ENCODE data around the gene ZNF747. TPM values are rescaled to one million over a fixed set of nuclear protein-coding genes. Genes with fewer than 3 reads are reported as not detected.

The ZNF747 gene
- polyA plus RNA-seq, 1 donor from 2014 or later = 14.8 TPM

- peak overlapping the region in 1 of 3 donors; percentile 25 for H3K27ac Mint-ChIP-seq
- H3K27me3 Mint-ChIP-seq = peaks cover 5% of the 10 kb centered on the region
- H3K36me3 Mint-ChIP-seq = peaks cover 4% of the 10 kb centered on the region
- H3K4me3 Mint-ChIP-seq = peak overlapping the region in 1 of 4 donors; percentile 80
- H3K9me3 Mint-ChIP-seq = no peaks in the 10 kb centered on the region
- peaks cover 16 to 32% (median 21%) of the 10 kb centered on the region in 3 donors for H3K4me1 Mint-ChIP-seq
Observed at GRCh38 chr16:30565526-30565925, 30.9 kb upstream of the ZNF747 start.

- Mint-ChIP-seq H3K9me3 (no peaks in the 10 kb centered on the region), H3K27ac (peak overlapping the region; percentile 92 to 97 (median 94)), H3K4me3 (peak overlapping the region; percentile 89 to 95 (median 94)), H3K4me1 (peaks cover 9 to 21% (median 14%) of the 10 kb centered on the region in 3 donors), H3K27me3 (peaks cover 6% of the 10 kb centered on the region), H3K36me3 (peaks cover 2% of the 10 kb centered on the region)
Observed at GRCh38 chr16:30562021-30562420, 27.4 kb upstream of the ZNF747 start.

- peaks cover 6% of the 10 kb centered on the region for H3K27me3 Mint-ChIP-seq
- H3K4me1 Mint-ChIP-seq = peaks cover 9 to 15% (median 14%) of the 10 kb centered on the region in 3 donors
- H3K36me3 Mint-ChIP-seq = peaks cover 2% of the 10 kb centered on the region
- H3K9me3 Mint-ChIP-seq = no peaks in the 10 kb centered on the region
- H3K4me3 Mint-ChIP-seq = peak overlapping the region; percentile 89 to 95 (median 94)
- peak overlapping the region; percentile 92 to 97 (median 94) for H3K27ac Mint-ChIP-seq
Observed at GRCh38 chr16:30561089-30561816, 26.6 kb upstream of the ZNF747 start.

GRCh38 chr16:30559690-30560089 is 25.0 kb upstream of the ZNF747 start:
- Mint-ChIP-seq H3K4me1 (peaks cover 10 to 14% (median 13%) of the 10 kb centered on the region in 3 donors), H3K4me3 (peak overlapping the region in 3 of 4 donors; percentile 65 to 94 (median 66)), H3K9me3 (no peaks in the 10 kb centered on the region), H3K27ac (peak overlapping the region in 1 of 3 donors; percentile 89), H3K36me3 (peaks cover 2% of the 10 kb centered on the region), H3K27me3 (peaks cover 6% of the 10 kb centered on the region)

- Mint-ChIP-seq H3K4me1 (peaks cover 10 to 14% (median 13%) of the 10 kb centered on the region in 3 donors), H3K27ac (peak overlapping the region; percentile 89 to 94 (median 93)), H3K27me3 (peaks cover 6% of the 10 kb centered on the region), H3K9me3 (no peaks in the 10 kb centered on the region), H3K36me3 (peaks cover 2% of the 10 kb centered on the region), H3K4me3 (peak overlapping the region; percentile 84 to 95 (median 94))
Observed at GRCh38 chr16:30558789-30559377, 24.2 kb upstream of the ZNF747 start.

GRCh38 chr16:30557957-30558788 is 23.5 kb upstream of the ZNF747 start, which contains the start of gene ZNF764:
TSS of gene ZNF764 (minus strand) at chr16:30558374. CDS start at chr16:30558182, 192 bp downstream.
- H3K9me3 Mint-ChIP-seq = no peaks in the 10 kb centered on the region
- H3K4me3 Mint-ChIP-seq = peak within 1 kb of the TSS; percentile 84 to 95 (median 94)
- H3K36me3 Mint-ChIP-seq = peaks cover 2% of the 10 kb centered on the region
- peaks cover 12 to 18% (median 14%) of the 10 kb centered on the region in 3 donors for H3K4me1 Mint-ChIP-seq
- H3K27me3 Mint-ChIP-seq = peaks cover 6% of the 10 kb centered on the region
- peak within 1 kb of the TSS; percentile 89 to 94 (median 93) for H3K27ac Mint-ChIP-seq

- H3K4me3 Mint-ChIP-seq = peak overlapping the region; percentile 84 to 95 (median 94)
- no peaks in the 10 kb centered on the region for H3K9me3 Mint-ChIP-seq
- peaks cover 2% of the 10 kb centered on the region for H3K36me3 Mint-ChIP-seq
- H3K27ac Mint-ChIP-seq = peak overlapping the region; percentile 89 to 94 (median 93)
- H3K4me1 Mint-ChIP-seq = peaks cover 12 to 18% (median 14%) of the 10 kb centered on the region in 3 donors
- peaks cover 6% of the 10 kb centered on the region for H3K27me3 Mint-ChIP-seq
Observed at GRCh38 chr16:30557707-30557956, 23.0 kb upstream of the ZNF747 start.

- H3K4me1 Mint-ChIP-seq = peaks cover 8 to 16% (median 9%) of the 10 kb centered on the region in 3 donors
- peaks cover 5% of the 10 kb centered on the region for H3K27me3 Mint-ChIP-seq
- H3K27ac Mint-ChIP-seq = peak overlapping the region in 1 of 3 donors; percentile 23
- peak overlapping the region in 3 of 4 donors; percentile 84 to 95 (median 94) for H3K4me3 Mint-ChIP-seq
- H3K36me3 Mint-ChIP-seq = peaks cover 2% of the 10 kb centered on the region
- H3K9me3 Mint-ChIP-seq = no peaks in the 10 kb centered on the region
Observed at GRCh38 chr16:30556125-30556473, 21.4 kb upstream of the ZNF747 start.

- peaks cover 2% of the 10 kb centered on the region for H3K36me3 Mint-ChIP-seq
- peak overlapping the region in 2 of 4 donors; percentile 84 to 94 for H3K4me3 Mint-ChIP-seq
- no peaks in the 10 kb centered on the region for H3K9me3 Mint-ChIP-seq
- H3K27ac Mint-ChIP-seq = no peak overlapping the region
- H3K27me3 Mint-ChIP-seq = peaks cover 1% of the 10 kb centered on the region
- H3K4me1 Mint-ChIP-seq = peaks cover 5 to 14% (median 5%) of the 10 kb centered on the region in 3 donors
Observed at GRCh38 chr16:30555315-30556124, 20.9 kb upstream of the ZNF747 start.

- H3K36me3 Mint-ChIP-seq = peaks cover 2% of the 10 kb centered on the region
- H3K9me3 Mint-ChIP-seq = no peaks in the 10 kb centered on the region
- peaks cover 5 to 15% (median 5%) of the 10 kb centered on the region in 3 donors for H3K4me1 Mint-ChIP-seq
- no peak overlapping the region for H3K27ac Mint-ChIP-seq
- no peaks in the 10 kb centered on the region for H3K27me3 Mint-ChIP-seq
- H3K4me3 Mint-ChIP-seq = peak overlapping the region in 1 of 4 donors; percentile 69
Observed at GRCh38 chr16:30554557-30555314, 20.1 kb upstream of the ZNF747 start.

- Mint-ChIP-seq H3K27ac (peak overlapping the region in 1 of 3 donors; percentile 76), H3K36me3 (no peaks in the 10 kb centered on the region)
Observed at GRCh38 chr16:30553393-30553899, 18.8 kb upstream of the ZNF747 start.

GRCh38 chr16:30552956-30553355 is 18.3 kb upstream of the ZNF747 start:
- peak overlapping the region in 1 of 4 donors; percentile 69 for H3K4me3 Mint-ChIP-seq

More at GRCh38 chr16:30553393-30553899, 18.8 kb upstream of the ZNF747 start:
- Mint-ChIP-seq H3K9me3 (no peaks in the 10 kb centered on the region), H3K27me3 (no peaks in the 10 kb centered on the region), H3K4me3 (peak overlapping the region in 1 of 4 donors; percentile 69), H3K4me1 (peaks cover 3 to 11% (median 5%) of the 10 kb centered on the region in 3 donors)

GRCh38 chr16:30551781-30552180 is 17.1 kb upstream of the ZNF747 start:
- Mint-ChIP-seq H3K9me3 (no peaks in the 10 kb centered on the region), H3K4me3 (no peak overlapping the region), H3K36me3 (no peaks in the 10 kb centered on the region), H3K4me1 (peaks cover 0 to 11% (median 5%) of the 10 kb centered on the region in 3 donors), H3K27ac (peak overlapping the region in 2 of 3 donors; percentile 42 to 83), H3K27me3 (no peaks in the 10 kb centered on the region)

More at GRCh38 chr16:30552956-30553355, 18.3 kb upstream of the ZNF747 start:
- no peaks in the 10 kb centered on the region for H3K27me3 Mint-ChIP-seq
- H3K27ac Mint-ChIP-seq = no peak overlapping the region
- H3K9me3 Mint-ChIP-seq = no peaks in the 10 kb centered on the region
- no peaks in the 10 kb centered on the region for H3K36me3 Mint-ChIP-seq
- peaks cover 0 to 11% (median 5%) of the 10 kb centered on the region in 3 donors for H3K4me1 Mint-ChIP-seq
